Osteocyte (in vitro differentiated cells): ENCODE measurements around the gene BANP. TPM values are rescaled to one million over a fixed set of nuclear protein-coding genes. Genes with fewer than 3 reads are reported as not detected.
"Not testable (repeated sequence)": the region's sequence is repeated elsewhere in the genome, so short reads cannot be mapped to it uniquely, and the experiment has no call there.

Experiments used
- DNase-seq: peaks from one replicate; pipeline ENCODE4 v3.0.0; 2021; ENCODE audit warnings: mixed read lengths; ENCODE audit not compliant: unreplicated experiment; ENCODE audit errors: extremely low spot score
- H3K27ac Mint-ChIP-seq: one replicate; pipeline ENCODE4 v1.8.0; 2021; ENCODE audit warnings: mild to moderate bottlenecking, mixed read lengths; ENCODE audit not compliant: unreplicated experiment
- H3K27me3 Mint-ChIP-seq: one replicate; pipeline ENCODE4 v1.8.0; 2021; ENCODE audit warnings: mixed read lengths; ENCODE audit not compliant: unreplicated experiment
- H3K36me3 Mint-ChIP-seq: one replicate; pipeline ENCODE4 v1.8.0; 2021; ENCODE audit warnings: mixed read lengths; ENCODE audit not compliant: unreplicated experiment
- H3K4me1 Mint-ChIP-seq: one replicate; pipeline ENCODE4 v1.8.0; 2021; ENCODE audit warnings: mixed read lengths; ENCODE audit not compliant: unreplicated experiment
- H3K4me3 Mint-ChIP-seq: one replicate; pipeline ENCODE4 v1.8.0; 2021; ENCODE audit warnings: mild to moderate bottlenecking, moderate library complexity, mixed read lengths; ENCODE audit not compliant: unreplicated experiment
- H3K9me3 Mint-ChIP-seq: one replicate; pipeline ENCODE4 v1.8.0; 2021; ENCODE audit warnings: mixed read lengths; ENCODE audit not compliant: unreplicated experiment
- total RNA-seq: library from RNA; stranded (reverse); gene quantifications from 2 replicates; pipeline ENCODE4 v1.2.1, GENCODE V29; 2021
- TF ChIP-seq, protein P1 (sequence below): fragments of 200-600 bp; sonication (generic); IDR thresholded peaks from 2 replicates; pipeline ENCODE4 v1.5.0; 2021; ENCODE audit warnings: antibody characterized with exemption, mild to moderate bottlenecking, moderate library complexity

The BANP gene
- total RNA-seq, 1 donor from 2014 or later = 20.5 TPM

DNA sequence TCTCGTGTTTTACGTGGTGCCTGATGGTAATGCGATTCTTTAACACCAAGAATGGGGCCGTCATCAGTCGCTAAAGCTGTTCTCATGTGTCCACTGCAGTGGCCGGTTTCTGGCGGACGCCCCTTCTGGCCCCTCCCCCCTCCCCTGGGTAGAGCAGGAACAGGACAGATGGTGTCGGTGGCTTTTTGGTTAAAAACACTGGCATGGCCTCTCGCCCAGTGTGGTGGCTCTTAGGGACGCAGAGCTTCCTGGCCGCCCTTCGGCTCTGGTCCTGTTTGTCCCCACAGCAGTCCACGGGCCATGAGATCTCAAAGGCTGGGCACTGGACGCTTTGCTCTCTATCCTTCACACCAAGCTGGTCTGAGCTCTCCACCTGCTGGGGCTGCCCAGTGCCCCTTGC lies 151.8 kb downstream of the BANP start:
- no peaks in the 10 kb centered on the region for H3K9me3 Mint-ChIP-seq
- H3K27ac Mint-ChIP-seq = no peak overlapping the region
- H3K27me3 Mint-ChIP-seq = peaks cover 14% of the 10 kb centered on the region
- DNase-seq = no peak
- peaks cover 12% of the 10 kb centered on the region for H3K4me1 Mint-ChIP-seq
- no peak overlapping the region for H3K4me3 Mint-ChIP-seq
- TF ChIP-seq, protein P1, sequence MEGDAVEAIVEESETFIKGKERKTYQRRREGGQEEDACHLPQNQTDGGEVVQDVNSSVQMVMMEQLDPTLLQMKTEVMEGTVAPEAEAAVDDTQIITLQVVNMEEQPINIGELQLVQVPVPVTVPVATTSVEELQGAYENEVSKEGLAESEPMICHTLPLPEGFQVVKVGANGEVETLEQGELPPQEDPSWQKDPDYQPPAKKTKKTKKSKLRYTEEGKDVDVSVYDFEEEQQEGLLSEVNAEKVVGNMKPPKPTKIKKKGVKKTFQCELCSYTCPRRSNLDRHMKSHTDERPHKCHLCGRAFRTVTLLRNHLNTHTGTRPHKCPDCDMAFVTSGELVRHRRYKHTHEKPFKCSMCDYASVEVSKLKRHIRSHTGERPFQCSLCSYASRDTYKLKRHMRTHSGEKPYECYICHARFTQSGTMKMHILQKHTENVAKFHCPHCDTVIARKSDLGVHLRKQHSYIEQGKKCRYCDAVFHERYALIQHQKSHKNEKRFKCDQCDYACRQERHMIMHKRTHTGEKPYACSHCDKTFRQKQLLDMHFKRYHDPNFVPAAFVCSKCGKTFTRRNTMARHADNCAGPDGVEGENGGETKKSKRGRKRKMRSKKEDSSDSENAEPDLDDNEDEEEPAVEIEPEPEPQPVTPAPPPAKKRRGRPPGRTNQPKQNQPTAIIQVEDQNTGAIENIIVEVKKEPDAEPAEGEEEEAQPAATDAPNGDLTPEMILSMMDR = no peak
- no peaks in the 10 kb centered on the region for H3K36me3 Mint-ChIP-seq

DNA sequence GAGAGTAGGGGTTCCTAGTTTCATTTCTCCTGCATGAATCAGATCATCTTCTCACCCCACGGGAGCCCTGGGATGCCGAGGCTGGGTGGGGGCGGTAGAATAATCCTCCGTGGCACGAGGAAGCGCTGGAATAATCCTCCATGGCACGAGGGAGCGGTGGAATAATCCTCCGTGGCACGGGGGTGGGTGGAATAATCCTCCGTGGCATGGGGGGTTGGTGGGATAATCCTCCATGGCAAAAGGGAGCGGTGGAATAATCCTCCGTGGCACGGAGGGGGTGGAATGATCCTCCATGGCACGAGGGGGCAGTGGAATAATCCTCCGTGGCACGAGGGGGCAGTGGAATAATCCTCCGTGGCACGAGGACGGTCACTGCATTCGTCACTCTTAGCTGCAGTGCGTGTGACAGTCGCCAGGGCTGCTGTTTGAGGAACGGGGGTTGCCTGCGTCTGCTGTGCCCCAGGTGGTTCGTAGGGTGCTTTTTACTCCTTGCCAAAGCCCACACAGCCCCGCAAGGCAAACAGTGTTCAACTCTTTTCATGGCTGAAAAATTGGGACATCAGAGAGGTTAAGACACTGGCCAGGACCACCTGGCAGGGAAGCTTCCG lies 152.5 kb downstream of the BANP start:
- peaks cover 14% of the 10 kb centered on the region for H3K27me3 Mint-ChIP-seq
- peaks cover 12% of the 10 kb centered on the region for H3K4me1 Mint-ChIP-seq
- TF ChIP-seq, protein P1 = no peak
- H3K36me3 Mint-ChIP-seq = no peaks in the 10 kb centered on the region
- DNase-seq = no peak
- H3K4me3 Mint-ChIP-seq = no peak overlapping the region
- H3K9me3 Mint-ChIP-seq = no peaks in the 10 kb centered on the region
- no peak overlapping the region for H3K27ac Mint-ChIP-seq

GRCh38 chr16:88104363-88104762 lies 153.1 kb downstream of the BANP start:
- DNase-seq, H3K36me3 Mint-ChIP-seq, H3K9me3 Mint-ChIP-seq, H3K27ac Mint-ChIP-seq, H3K4me3 Mint-ChIP-seq: not testable (repeated sequence)
- peaks cover 14% of the 10 kb centered on the region for H3K27me3 Mint-ChIP-seq
- H3K4me1 Mint-ChIP-seq = peaks cover 12% of the 10 kb centered on the region

GRCh38 chr16:88105574-88106140 lies 154.4 kb downstream of the BANP start:
- H3K36me3 Mint-ChIP-seq, H3K9me3 Mint-ChIP-seq, H3K27ac Mint-ChIP-seq, H3K4me3 Mint-ChIP-seq, DNase-seq: not testable (repeated sequence)
- Mint-ChIP-seq H3K4me1 (peaks cover 12% of the 10 kb centered on the region), H3K27me3 (peaks cover 14% of the 10 kb centered on the region)

DNA sequence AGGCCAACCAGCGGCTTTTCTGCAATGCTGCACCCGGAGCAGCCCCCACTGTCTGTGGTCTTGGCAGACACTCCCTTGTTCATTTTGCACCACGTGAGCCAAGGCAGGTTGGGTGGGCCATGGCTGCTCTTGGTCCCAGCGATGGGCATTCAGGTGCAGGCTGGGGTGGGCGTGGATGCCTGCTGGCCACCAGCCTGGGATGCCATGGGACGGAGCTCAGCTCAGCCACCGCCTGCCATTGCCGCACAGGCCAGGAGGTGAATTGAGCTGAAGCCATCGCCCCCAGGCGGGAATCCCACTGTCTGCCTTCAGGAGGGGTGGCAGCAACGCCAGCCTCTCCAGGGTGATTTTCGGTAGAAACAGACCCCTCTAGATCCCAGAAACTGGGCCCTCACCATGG lies 155.3 kb downstream of the BANP start:
- H3K27me3 Mint-ChIP-seq = peaks cover 12% of the 10 kb centered on the region
- not testable (repeated sequence) for DNase-seq, H3K9me3 Mint-ChIP-seq, H3K27ac Mint-ChIP-seq, H3K36me3 Mint-ChIP-seq, H3K4me3 Mint-ChIP-seq, H3K4me1 Mint-ChIP-seq

GRCh38 chr16:88108762-88109161 lies 157.5 kb downstream of the BANP start:
- Mint-ChIP-seq H3K4me1 (peaks cover 2% of the 10 kb centered on the region), H3K9me3 (no peaks in the 10 kb centered on the region), H3K27ac (no peak overlapping the region), H3K27me3 (peaks cover 18% of the 10 kb centered on the region), H3K36me3 (no peaks in the 10 kb centered on the region), H3K4me3 (no peak overlapping the region)
- DNase-seq = no peak
- TF ChIP-seq, protein P1 = no peak

DNA sequence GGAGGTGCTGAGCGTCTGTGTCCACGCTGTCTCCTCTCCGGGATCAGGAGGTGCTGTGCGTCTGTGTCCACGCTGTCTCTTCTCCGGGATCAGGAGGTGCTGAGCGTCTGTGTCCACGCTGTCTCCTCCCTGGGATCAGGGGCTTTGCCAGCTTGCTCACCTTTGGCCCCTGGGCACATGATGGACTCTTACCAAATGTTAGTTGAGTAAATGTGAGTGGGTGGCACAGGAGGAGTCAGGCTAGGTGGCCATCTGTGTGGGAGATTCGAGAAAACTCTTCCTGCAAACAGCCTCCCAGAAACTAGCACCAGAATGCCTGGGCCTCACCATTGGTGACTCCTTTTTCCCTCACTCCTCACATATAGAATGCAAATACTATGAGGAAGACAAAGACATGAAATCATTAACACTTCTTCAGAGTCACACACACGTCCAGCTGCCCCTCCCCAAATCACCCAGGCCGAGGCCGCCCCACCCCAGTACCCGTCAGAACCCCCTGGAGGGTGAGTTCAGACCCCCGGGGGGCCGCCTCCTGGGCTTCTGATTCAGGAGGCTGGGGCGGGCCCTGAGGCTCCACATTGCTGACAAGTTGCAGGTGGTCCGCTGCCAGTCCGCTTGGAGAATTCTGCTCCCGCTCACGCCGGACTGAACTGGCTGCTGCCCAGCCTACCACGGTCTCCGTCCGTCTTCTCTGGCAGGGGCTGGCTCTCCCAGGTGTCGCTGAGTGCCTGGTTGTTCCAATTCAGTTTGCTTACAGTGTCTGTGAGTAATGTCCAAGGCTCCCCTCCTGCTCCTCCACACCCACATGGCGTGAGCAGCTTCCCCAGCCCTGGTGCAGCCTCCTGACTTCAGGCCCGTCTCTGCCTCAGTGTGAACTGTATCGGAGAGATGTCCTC lies 158.7 kb downstream of the BANP start:
- H3K4me1 Mint-ChIP-seq, H3K9me3 Mint-ChIP-seq, H3K36me3 Mint-ChIP-seq, DNase-seq, H3K4me3 Mint-ChIP-seq, H3K27ac Mint-ChIP-seq: not testable (repeated sequence)
- peaks cover 13% of the 10 kb centered on the region for H3K27me3 Mint-ChIP-seq

GRCh38 chr16:88110875-88111494 lies 159.8 kb downstream of the BANP start:
- DNase-seq, H3K4me1 Mint-ChIP-seq, H3K36me3 Mint-ChIP-seq, H3K9me3 Mint-ChIP-seq, H3K27ac Mint-ChIP-seq, H3K4me3 Mint-ChIP-seq: not testable (repeated sequence)
- peaks cover 13% of the 10 kb centered on the region for H3K27me3 Mint-ChIP-seq

GRCh38 chr16:88111976-88112375 lies 160.7 kb downstream of the BANP start:
- not testable (repeated sequence) for H3K9me3 Mint-ChIP-seq, H3K27ac Mint-ChIP-seq, DNase-seq, H3K4me3 Mint-ChIP-seq, H3K36me3 Mint-ChIP-seq
- Mint-ChIP-seq H3K27me3 (peaks cover 13% of the 10 kb centered on the region), H3K4me1 (peaks cover 11% of the 10 kb centered on the region)
